GM12873 (cell line): ENCODE measurements around the gene LRFN3.
A peak's percentile ranks its signal among the peaks of the same experiment; 100 is the strongest.

Source experiments
- CTCF ChIP-seq: IDR thresholded peaks from 2 replicates; pipeline ENCODE4 v1.5.1; 2012; ENCODE audit warnings: low read depth, mild to moderate bottlenecking, moderate library complexity, low read length, control low read depth; ENCODE audit not compliant: insufficient read depth; ENCODE audit errors: missing control alignments

The LRFN3 gene

GRCh38 chr19:35925501-35925900 is 10.7 kb upstream of the LRFN3 start:
- TF ChIP-seq CTCF: no peak

- TF ChIP-seq CTCF: no peak
Observed at GRCh38 chr19:35928507-35928906, 7.7 kb upstream of the LRFN3 start.

DNA sequence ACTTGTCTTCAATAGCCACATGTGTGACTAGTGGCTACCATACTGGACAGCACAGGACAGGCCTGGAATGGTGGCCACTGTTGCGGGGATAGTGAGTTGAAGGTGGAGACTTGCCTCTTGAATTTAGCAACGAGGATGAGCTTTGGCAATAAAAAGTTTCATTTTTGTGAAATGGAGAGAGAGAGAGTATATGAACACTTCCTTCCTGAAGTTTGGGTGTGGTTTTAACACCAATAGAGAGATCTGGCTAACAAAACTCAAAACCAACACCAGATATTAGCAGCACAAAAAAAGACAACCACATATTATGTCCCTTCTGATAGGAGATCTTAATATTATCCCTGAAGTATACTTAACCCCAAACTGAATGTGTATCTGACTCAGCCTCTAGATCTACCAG is 6.3 kb upstream of the LRFN3 start:
- no peak for TF ChIP-seq CTCF

DNA sequence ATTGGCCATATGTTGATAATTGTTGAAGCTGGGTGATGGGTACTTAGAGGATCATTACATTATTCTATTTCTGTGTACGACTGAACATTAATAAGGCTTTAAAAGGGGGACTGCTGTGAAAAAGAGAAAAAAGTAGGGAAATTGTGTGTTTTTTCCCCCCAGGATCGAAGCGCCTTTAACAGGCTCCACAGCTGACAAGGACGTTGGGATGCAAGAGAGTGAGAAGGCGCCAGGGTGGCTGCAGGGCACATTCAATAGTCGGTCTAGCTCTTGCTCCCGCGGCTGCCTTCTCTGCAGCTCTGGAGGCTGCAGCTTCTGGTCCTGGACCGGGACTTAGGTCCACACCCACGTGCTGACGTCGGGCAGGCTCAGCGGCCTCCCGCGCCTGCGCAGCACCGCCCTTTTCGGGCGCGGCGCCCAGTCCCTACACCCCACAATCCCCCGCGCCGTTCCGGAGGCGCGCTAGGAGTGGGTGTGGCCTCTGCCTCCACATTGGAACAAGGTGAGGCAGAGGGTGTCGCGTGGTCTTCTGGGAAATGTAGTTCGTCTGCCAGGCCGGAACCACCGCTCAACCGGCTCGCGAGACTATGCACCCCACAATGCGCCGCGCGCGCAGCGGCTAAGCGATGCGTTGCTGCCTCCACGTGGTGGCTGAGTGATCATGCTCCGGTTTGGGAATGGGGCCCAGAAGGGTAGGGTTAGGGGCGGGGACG is 4.9 kb upstream of the LRFN3 start:
- peak; percentile 95 for TF ChIP-seq CTCF

- TF ChIP-seq CTCF: no peak
Observed at GRCh38 chr19:35931874-35932202, 4.3 kb upstream of the LRFN3 start.

- TF ChIP-seq CTCF: no peak
Observed at GRCh38 chr19:35932291-35932936, 3.8 kb upstream of the LRFN3 start.

DNA sequence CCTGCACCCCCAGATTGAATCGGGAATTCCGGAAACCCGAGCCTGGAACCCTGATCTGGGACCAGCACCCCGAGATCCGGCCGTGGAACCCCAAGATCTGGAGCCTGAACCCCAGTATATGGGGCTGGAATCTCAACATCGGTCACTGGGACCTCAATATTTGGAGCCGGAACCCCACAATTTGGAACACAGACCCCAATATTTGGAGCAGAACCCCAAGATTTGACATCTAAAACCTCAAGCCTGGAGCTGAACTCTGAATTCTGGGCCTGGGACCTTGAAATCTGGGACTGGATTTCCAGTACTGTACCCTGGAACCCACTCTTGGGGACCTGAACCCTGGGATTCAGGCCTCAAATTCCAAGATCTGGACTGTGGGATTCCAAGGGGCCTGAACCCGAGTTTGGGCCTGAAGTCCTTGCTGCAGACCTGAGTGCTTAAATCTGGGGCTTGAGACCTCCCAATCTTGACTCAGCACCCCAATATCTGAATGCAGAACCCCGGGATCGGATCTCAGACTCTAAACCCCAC is 629 bp downstream of the LRFN3 start:
- TF ChIP-seq CTCF: no peak
